Measurements from ENCODE around the gene OTOR. TPM values are rescaled to one million over a fixed set of nuclear protein-coding genes. Genes with fewer than 3 reads are reported as not detected.
A peak's percentile ranks its signal among the peaks of the same experiment; 100 is the strongest.

Gene OTOR
- total RNA-seq, 1 donor from 2014 or later, result not detected

DNA sequence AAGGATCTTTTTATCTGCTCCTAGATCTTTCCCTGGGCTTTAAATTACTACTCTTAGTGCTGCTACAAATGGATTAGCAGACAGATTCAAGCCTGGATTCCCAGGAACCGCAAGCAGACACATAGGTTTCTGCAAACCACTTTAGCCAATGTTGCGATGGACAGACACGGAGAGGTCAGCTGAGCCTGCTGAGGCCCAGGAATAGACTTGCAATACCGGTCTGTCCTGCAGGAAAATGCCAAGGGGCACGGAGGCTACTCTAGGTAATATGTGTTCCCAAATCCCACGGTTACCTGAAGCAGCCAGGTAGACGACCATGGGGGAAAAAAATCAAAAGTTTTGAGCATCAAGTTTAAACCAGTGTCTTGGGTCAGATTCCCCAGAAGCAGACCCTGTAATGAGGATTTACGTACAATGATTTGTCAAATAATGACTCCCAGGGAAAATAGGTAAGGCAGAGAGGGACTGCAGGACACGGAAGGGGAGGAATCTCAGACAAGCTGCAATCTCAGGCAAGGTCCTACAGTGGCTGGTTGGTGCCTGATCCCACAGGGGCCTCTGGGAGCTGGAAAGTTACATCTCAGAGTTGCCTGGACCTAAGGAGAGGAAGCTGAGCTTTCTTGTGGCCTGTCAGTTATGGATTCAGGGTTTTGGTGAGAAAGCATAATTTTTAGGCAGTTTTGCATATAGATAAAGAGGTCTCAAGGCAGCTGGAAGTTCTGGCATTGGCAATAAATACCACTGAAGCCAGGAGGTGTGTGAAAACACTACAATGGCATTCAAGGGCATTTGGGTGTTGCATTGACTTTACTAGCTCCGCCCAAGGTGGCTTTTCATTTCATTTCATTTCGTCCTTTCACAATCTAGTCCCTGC lies 12.5 kb downstream of the OTOR start:
- TF ChIP-seq EZH2phosphoT487 (IDR thresholded peaks at IDR 0.05), result no peak
- Histone ChIP-seq H3K4me3 (no peak overlapping the region), H2AFZ (replicated peaks) (peak overlapping the region; percentile 48), H3K79me2 (ENCODE audit: low read depth) (no peaks in the 10 kb centered on the region), H4K20me1 (ENCODE audit: low read depth) (no peaks in the 10 kb centered on the region), H3K4me1 (no peaks in the 10 kb centered on the region), H3K27me3 (no peaks in the 10 kb centered on the region), H3K36me3 (no peaks in the 10 kb centered on the region), H3K4me2 (no peak overlapping the region), H3K9me3 (ENCODE audit: low read depth) (no peaks in the 10 kb centered on the region), H3K9ac (no peak overlapping the region), H3F3A (ENCODE audit: low read depth) (no peaks in the 10 kb centered on the region), H3K27ac (no peak overlapping the region)
- no peak overlapping the region for H3K4me3 Mint-ChIP-seq
- DNase-seq (ENCODE audit: low spot score), result no peak
- H3K27me3 Mint-ChIP-seq (ENCODE audit: insufficient read depth, low read depth), result no peaks in the 10 kb centered on the region
- H3K27ac Mint-ChIP-seq, result peak overlapping the region; percentile 48
- peaks cover 21% of the 10 kb centered on the region for H3K4me1 Mint-ChIP-seq
- H3K36me3 Mint-ChIP-seq, result no peaks in the 10 kb centered on the region
- peaks cover 9% of the 10 kb centered on the region for H3K9me3 Mint-ChIP-seq

- H3K27ac Mint-ChIP-seq, result peak overlapping the region; percentile 1
- Histone ChIP-seq H3K27me3 (no peaks in the 10 kb centered on the region), H3K27ac (no peak overlapping the region), H3F3A (ENCODE audit: low read depth) (no peaks in the 10 kb centered on the region), H3K9ac (no peak overlapping the region), H3K4me3 (no peak overlapping the region), H4K20me1 (ENCODE audit: low read depth) (no peaks in the 10 kb centered on the region), H2AFZ (replicated peaks) (peak overlapping the region; percentile 48), H3K79me2 (ENCODE audit: low read depth) (no peaks in the 10 kb centered on the region), H3K4me1 (no peaks in the 10 kb centered on the region), H3K9me3 (ENCODE audit: low read depth) (no peaks in the 10 kb centered on the region), H3K36me3 (no peaks in the 10 kb centered on the region), H3K4me2 (no peak overlapping the region)
- peaks cover 21% of the 10 kb centered on the region for H3K4me1 Mint-ChIP-seq
- H3K9me3 Mint-ChIP-seq, result peaks cover 5% of the 10 kb centered on the region
- no peaks in the 10 kb centered on the region for H3K27me3 Mint-ChIP-seq (ENCODE audit: insufficient read depth, low read depth)
- peak; percentile 81 for DNase-seq (ENCODE audit: low spot score)
- H3K4me3 Mint-ChIP-seq, result no peak overlapping the region
- TF ChIP-seq EZH2phosphoT487 (IDR thresholded peaks at IDR 0.05), result no peak
- TF ChIP-seq, protein P1, sequence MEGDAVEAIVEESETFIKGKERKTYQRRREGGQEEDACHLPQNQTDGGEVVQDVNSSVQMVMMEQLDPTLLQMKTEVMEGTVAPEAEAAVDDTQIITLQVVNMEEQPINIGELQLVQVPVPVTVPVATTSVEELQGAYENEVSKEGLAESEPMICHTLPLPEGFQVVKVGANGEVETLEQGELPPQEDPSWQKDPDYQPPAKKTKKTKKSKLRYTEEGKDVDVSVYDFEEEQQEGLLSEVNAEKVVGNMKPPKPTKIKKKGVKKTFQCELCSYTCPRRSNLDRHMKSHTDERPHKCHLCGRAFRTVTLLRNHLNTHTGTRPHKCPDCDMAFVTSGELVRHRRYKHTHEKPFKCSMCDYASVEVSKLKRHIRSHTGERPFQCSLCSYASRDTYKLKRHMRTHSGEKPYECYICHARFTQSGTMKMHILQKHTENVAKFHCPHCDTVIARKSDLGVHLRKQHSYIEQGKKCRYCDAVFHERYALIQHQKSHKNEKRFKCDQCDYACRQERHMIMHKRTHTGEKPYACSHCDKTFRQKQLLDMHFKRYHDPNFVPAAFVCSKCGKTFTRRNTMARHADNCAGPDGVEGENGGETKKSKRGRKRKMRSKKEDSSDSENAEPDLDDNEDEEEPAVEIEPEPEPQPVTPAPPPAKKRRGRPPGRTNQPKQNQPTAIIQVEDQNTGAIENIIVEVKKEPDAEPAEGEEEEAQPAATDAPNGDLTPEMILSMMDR (IDR thresholded peaks at IDR 0.05), result peak; percentile 86
- TF ChIP-seq EZH2 (IDR thresholded peaks at IDR 0.05), result no peak
- no peaks in the 10 kb centered on the region for H3K36me3 Mint-ChIP-seq
These were observed 13.2 kb downstream of the OTOR start for GRCh38 chr20:16761305-16761829.

- Histone ChIP-seq H3K9me3 (ENCODE audit: low read depth) (no peaks in the 10 kb centered on the region), H3K4me2 (no peak overlapping the region), H3K27ac (no peak overlapping the region), H3K4me1 (no peaks in the 10 kb centered on the region), H3K27me3 (no peaks in the 10 kb centered on the region), H4K20me1 (ENCODE audit: low read depth) (no peaks in the 10 kb centered on the region), H3K4me3 (no peak overlapping the region), H3K79me2 (ENCODE audit: low read depth) (no peaks in the 10 kb centered on the region), H3K36me3 (no peaks in the 10 kb centered on the region), H2AFZ (replicated peaks) (no peak overlapping the region), H3K9ac (no peak overlapping the region), H3F3A (ENCODE audit: low read depth) (no peaks in the 10 kb centered on the region)
- DNase-seq (ENCODE audit: low spot score), result no peak
- TF ChIP-seq EZH2phosphoT487 (IDR thresholded peaks at IDR 0.05), result no peak
- TF ChIP-seq EZH2 (IDR thresholded peaks at IDR 0.05), result no peak
- TF ChIP-seq, protein P1 (IDR thresholded peaks at IDR 0.05), result no peak
- Mint-ChIP-seq H3K4me1 (peaks cover 21% of the 10 kb centered on the region), H3K27me3 (ENCODE audit: insufficient read depth, low read depth) (no peaks in the 10 kb centered on the region), H3K36me3 (no peaks in the 10 kb centered on the region), H3K27ac (no peak overlapping the region), H3K9me3 (peaks cover 2% of the 10 kb centered on the region), H3K4me3 (no peak overlapping the region)
These were observed 16.4 kb downstream of the OTOR start for GRCh38 chr20:16764560-16764959.

- no peak for TF ChIP-seq EZH2phosphoT487 (IDR thresholded peaks at IDR 0.05)
- no peak for TF ChIP-seq EZH2 (IDR thresholded peaks at IDR 0.05)
- TF ChIP-seq, protein P1 (IDR thresholded peaks at IDR 0.05), result no peak
- no peaks in the 10 kb centered on the region for H3K27me3 Mint-ChIP-seq (ENCODE audit: insufficient read depth, low read depth)
- Histone ChIP-seq H3K4me3 (no peak overlapping the region), H3K9ac (no peak overlapping the region), H3K27me3 (no peaks in the 10 kb centered on the region), H3K27ac (no peak overlapping the region), H3K4me1 (no peaks in the 10 kb centered on the region), H4K20me1 (ENCODE audit: low read depth) (no peaks in the 10 kb centered on the region), H3K36me3 (no peaks in the 10 kb centered on the region), H3F3A (ENCODE audit: low read depth) (no peaks in the 10 kb centered on the region), H3K79me2 (ENCODE audit: low read depth) (no peaks in the 10 kb centered on the region), H2AFZ (replicated peaks) (no peak overlapping the region), H3K9me3 (ENCODE audit: low read depth) (no peaks in the 10 kb centered on the region), H3K4me2 (no peak overlapping the region)
- no peaks in the 10 kb centered on the region for H3K4me1 Mint-ChIP-seq
- no peak overlapping the region for H3K27ac Mint-ChIP-seq
- DNase-seq (ENCODE audit: low spot score), result no peak
- no peaks in the 10 kb centered on the region for H3K36me3 Mint-ChIP-seq
- H3K9me3 Mint-ChIP-seq, result no peaks in the 10 kb centered on the region
- no peak overlapping the region for H3K4me3 Mint-ChIP-seq
These were observed 23.1 kb downstream of the OTOR start for GRCh38 chr20:16771213-16771612.

Data from neural progenitor cell (in vitro differentiated cells).